HFFc6 (cell line): Measurements from ENCODE around the gene AKR7A2. TPM values are rescaled to one million over a fixed set of nuclear protein-coding genes. Genes with fewer than 3 reads are reported as not detected.
"Not testable (repeated sequence)": the region's sequence is repeated elsewhere in the genome, so short reads cannot be mapped to it uniquely, and the experiment has no call there.

Experiments used
- DNase-seq: peaks from one replicate; pipeline ENCODE4 v3.0.0-alpha.2; 2018
- H3K27ac Mint-ChIP-seq: 2 replicates; pipeline ENCODE4 v1.8.0; 2020; ENCODE audit warnings: mild to moderate bottlenecking, mixed read lengths
- H3K27me3 Mint-ChIP-seq: 2 replicates; pipeline ENCODE4 v1.8.0; 2021; ENCODE audit warnings: mild to moderate bottlenecking, moderate library complexity, mixed read lengths; ENCODE audit not compliant: insufficient read depth
- H3K36me3 Mint-ChIP-seq: 2 replicates; pipeline ENCODE4 v1.8.0; 2021; ENCODE audit warnings: low read depth, mixed read lengths
- H3K4me1 Mint-ChIP-seq: 2 replicates; pipeline ENCODE4 v1.8.0; 2020; ENCODE audit warnings: low read depth, mixed read lengths
- H3K4me3 Mint-ChIP-seq: 2 replicates; pipeline ENCODE4 v1.8.0; 2020; ENCODE audit warnings: mild to moderate bottlenecking, moderate library complexity, mixed read lengths
- H3K9me3 Mint-ChIP-seq: 2 replicates; pipeline ENCODE4 v1.8.0; 2020; ENCODE audit warnings: mild to moderate bottlenecking, mixed read lengths
- CTCF ChIP-seq: fragments of 200-600 bp; sonication (generic); IDR thresholded peaks from 2 replicates; pipeline ENCODE4 v1.5.0; 2021; ENCODE audit warnings: antibody characterized with exemption, mild to moderate bottlenecking
- total RNA-seq, 6 experiments: library from RNA; stranded (reverse); fragmentation: NEBNext Ultra II Directional; extraction: Animal tissue kit (Norgen Biotek cat#: 25700); gene quantifications; 2 replicates in 1 of 6; 3 replicates in 5 of 6; pipeline ENCODE4 v1.2.3, GENCODE V29; 2021

AKR7A2 gene
- total RNA-seq, 6 experiments from 2014 or later, result 62.8 to 74.2 (median 69.4) TPM

GRCh38 chr1:19300211-19300610 is 11.7 kb downstream of the AKR7A2 start:
- peaks cover 14% of the 10 kb centered on the region for H3K36me3 Mint-ChIP-seq
- H3K27me3 Mint-ChIP-seq, result no peaks in the 10 kb centered on the region; the same call in 1 of the 2 replicates

GRCh38 chr1:19294638-19295037 is 17.3 kb downstream of the AKR7A2 start:
- Mint-ChIP-seq H3K4me1 (peaks cover 6% of the 10 kb centered on the region), H3K27me3 (peaks cover 2% of the 10 kb centered on the region; the same call in 1 of the 2 replicates), H3K27ac (no peak overlapping the region), H3K36me3 (peaks cover 26% of the 10 kb centered on the region), H3K9me3 (peaks cover 22% of the 10 kb centered on the region; the same call in 1 of the 2 replicates), H3K4me3 (no peak overlapping the region)
- no peak for TF ChIP-seq CTCF
- no peak for DNase-seq

More at GRCh38 chr1:19300211-19300610, 11.7 kb downstream of the AKR7A2 start:
- TF ChIP-seq CTCF, result no peak
- H3K9me3 Mint-ChIP-seq, result peaks cover 10% of the 10 kb centered on the region; the same call in 1 of the 2 replicates
- no peak for DNase-seq
- no peak overlapping the region for H3K4me3 Mint-ChIP-seq
- no peak overlapping the region for H3K27ac Mint-ChIP-seq
- H3K4me1 Mint-ChIP-seq, result peaks cover 6% of the 10 kb centered on the region

- Mint-ChIP-seq H3K4me1 (peaks cover 5% of the 10 kb centered on the region; the same call in 1 of the 2 replicates), H3K36me3 (peaks cover 8% of the 10 kb centered on the region), H3K4me3 (peak overlapping the region; percentile 67), H3K27me3 (no peaks in the 10 kb centered on the region; the same call in 1 of the 2 replicates), H3K9me3 (peaks cover 2% of the 10 kb centered on the region; the same call in 1 of the 2 replicates), H3K27ac (no peak overlapping the region)
- TF ChIP-seq CTCF, result no peak
- DNase-seq, result no peak
These were observed 22.7 kb downstream of the AKR7A2 start for GRCh38 chr1:19289244-19289643.

- not testable (repeated sequence) for H3K36me3 Mint-ChIP-seq, H3K9me3 Mint-ChIP-seq, H3K4me1 Mint-ChIP-seq, H3K27me3 Mint-ChIP-seq, H3K27ac Mint-ChIP-seq, DNase-seq
- H3K4me3 Mint-ChIP-seq, result peak within 1 kb of the TSS; percentile 67
These were observed 23.4 kb downstream of the AKR7A2 start, which contains the start of gene AKR7A3 for GRCh38 chr1:19288324-19289241. AKR7A3 (minus strand) TSS chr1:19288770; CDS start chr1:19288709, 61 bp downstream.

- Mint-ChIP-seq H3K27ac (no peak overlapping the region), H3K4me3 (peak overlapping the region; percentile 41; the same call in 1 of the 2 replicates), H3K27me3 (no peaks in the 10 kb centered on the region; the same call in 1 of the 2 replicates), H3K9me3 (no peaks in the 10 kb centered on the region; the same call in 1 of the 2 replicates), H3K36me3 (peaks cover 4% of the 10 kb centered on the region; the same call in 1 of the 2 replicates), H3K4me1 (peaks cover 5% of the 10 kb centered on the region; the same call in 1 of the 2 replicates)
- TF ChIP-seq CTCF, result no peak
- DNase-seq, result no peak
These were observed 24.3 kb downstream of the AKR7A2 start for GRCh38 chr1:19287436-19288185.

- not testable (repeated sequence) for H3K27me3 Mint-ChIP-seq, H3K4me3 Mint-ChIP-seq, H3K4me1 Mint-ChIP-seq, H3K27ac Mint-ChIP-seq, H3K9me3 Mint-ChIP-seq, DNase-seq, H3K36me3 Mint-ChIP-seq
These were observed 26.1 kb downstream of the AKR7A2 start for GRCh38 chr1:19285807-19286206.

GRCh38 chr1:19285366-19285765 is 26.6 kb downstream of the AKR7A2 start:
- H3K4me3 Mint-ChIP-seq, H3K4me1 Mint-ChIP-seq, H3K27ac Mint-ChIP-seq, H3K36me3 Mint-ChIP-seq, DNase-seq, H3K9me3 Mint-ChIP-seq, H3K27me3 Mint-ChIP-seq: not testable (repeated sequence)
